ENCODE measurements around the gene TRHDE.

- no peak for TF ChIP-seq ZNF501 (tag by site-specific recombination; IDR thresholded peaks at IDR 0.05)
- no peak for TF ChIP-seq CTCF (tag by site-specific recombination; IDR thresholded peaks at IDR 0.05)
- no peak for TF ChIP-seq ZNF701 (tag by site-specific recombination; IDR thresholded peaks at IDR 0.05)
- no peak for TF ChIP-seq ZNF23 (tag by site-specific recombination; IDR thresholded peaks at IDR 0.05; ENCODE audit: borderline replicate concordance)
Measured at GRCh38 chr12:72717036-72717435, 444.9 kb downstream of the TRHDE start.
